WTC11 (cell line): Measurements from ENCODE around the gene SORCS2. TPM values are rescaled to one million over a fixed set of nuclear protein-coding genes. Genes with fewer than 3 reads are reported as not detected.

ENCODE experiments used
- ATAC-seq: fragments of 200-7000 bp; cut with Tn5 transposase; 2 replicates; pipeline ENCODE4 v1.10.0; 2021; ENCODE audit warnings: mild to moderate bottlenecking, moderate library complexity
- CTCF ChIA-PET: fragments of 300-600 bp; sonication (Branson Sonifier 250); formaldehyde crosslinking; loops from one replicate; lab custom pipeline; 2021; ENCODE audit warnings: antibody characterized with exemption; lab: Charles Lee
- POLR2A ChIA-PET: fragments of 350-600 bp; sonication (Branson Sonifier 250); formaldehyde crosslinking; loops from one replicate; lab custom pipeline; 2021; ENCODE audit warnings: antibody characterized with exemption; lab: Charles Lee
- DNase-seq: peaks from one replicate; pipeline ENCODE4 v3.0.0; 2021; ENCODE audit warnings: low spot score
- H3K27ac Mint-ChIP-seq: 2 replicates; pipeline ENCODE4 v1.8.0; 2021; ENCODE audit warnings: mixed read lengths
- H3K27me3 Mint-ChIP-seq: 2 replicates; pipeline ENCODE4 v1.8.0; 2021; ENCODE audit warnings: low read depth, mild to moderate bottlenecking, moderate library complexity, mixed read lengths
- H3K36me3 Mint-ChIP-seq: 2 replicates; pipeline ENCODE4 v1.8.0; 2021; ENCODE audit warnings: mixed read lengths
- H3K4me1 Mint-ChIP-seq: 2 replicates; pipeline ENCODE4 v1.8.0; 2022; ENCODE audit warnings: mixed read lengths
- H3K4me3 Mint-ChIP-seq: 2 replicates; pipeline ENCODE4 v1.8.0; 2021; ENCODE audit warnings: mild to moderate bottlenecking, moderate library complexity, mixed read lengths
- H3K9me3 Mint-ChIP-seq: 2 replicates; pipeline ENCODE4 v1.8.0; 2021; ENCODE audit warnings: mixed read lengths
- CREB1 ChIP-seq: sonication (generic); formaldehyde crosslinking; IDR thresholded peaks from 2 replicates; pipeline ENCODE4 v1.8.0; 2023; ENCODE audit warnings: mild to moderate bottlenecking, missing genetic modification reagents
- FOXJ3 ChIP-seq: sonication (generic); formaldehyde crosslinking; IDR thresholded peaks from 2 replicates; pipeline ENCODE4 v1.9.0; 2021; ENCODE audit warnings: missing genetic modification reagents, mild to moderate bottlenecking, borderline replicate concordance
- FOXK1 ChIP-seq: sonication (generic); formaldehyde crosslinking; IDR thresholded peaks from 2 replicates; pipeline ENCODE4 v1.8.0; 2022; ENCODE audit warnings: mild to moderate bottlenecking, moderate library complexity, missing genetic modification reagents
- GABPB1 ChIP-seq: sonication (generic); formaldehyde crosslinking; IDR thresholded peaks from 2 replicates; pipeline ENCODE4 v1.8.1; 2023; ENCODE audit warnings: mild to moderate bottlenecking, missing genetic modification reagents
- GRHL2 ChIP-seq: fragments of 250-450 bp; sonication (Bioruptor Pico); IDR thresholded peaks from 2 replicates; pipeline ENCODE4 v1.8.0; 2022; ENCODE audit warnings: mild to moderate bottlenecking, moderate library complexity; ENCODE audit not compliant: insufficient replicate concordance, severe bottlenecking
- IRF1 ChIP-seq: sonication (generic); formaldehyde crosslinking; IDR thresholded peaks from 2 replicates; pipeline ENCODE4 v1.8.0; 2023; ENCODE audit warnings: missing genetic modification reagents
- MAX ChIP-seq: sonication (generic); formaldehyde crosslinking; IDR thresholded peaks from 2 replicates; pipeline ENCODE4 v1.8.0; 2022; ENCODE audit warnings: mild to moderate bottlenecking, missing genetic modification reagents
- MYBL2 ChIP-seq: sonication (generic); formaldehyde crosslinking; IDR thresholded peaks from 2 replicates; pipeline ENCODE4 v1.8.1; 2023; ENCODE audit warnings: mild to moderate bottlenecking, moderate library complexity, missing genetic modification reagents
- NFE2L1 ChIP-seq: sonication (generic); formaldehyde crosslinking; IDR thresholded peaks from 2 replicates; pipeline ENCODE4 v1.8.1; 2023; ENCODE audit warnings: missing genetic modification reagents
- PRDM15 ChIP-seq: sonication (generic); formaldehyde crosslinking; IDR thresholded peaks from 2 replicates; pipeline ENCODE4 v1.8.0; 2022; ENCODE audit warnings: missing genetic modification reagents
- RORB ChIP-seq: fragments of 250-450 bp; sonication (Bioruptor Pico); IDR thresholded peaks from 2 replicates; pipeline ENCODE4 v1.9.0; 2021; ENCODE audit warnings: mild to moderate bottlenecking
- ZNF423 ChIP-seq: fragments of 250-450 bp; sonication (Bioruptor Pico); IDR thresholded peaks from 2 replicates; pipeline ENCODE4 v2.1.2; 2022; ENCODE audit warnings: mild to moderate bottlenecking, moderate library complexity
- total RNA-seq: library from RNA; stranded (reverse); gene quantifications from 3 replicates; pipeline ENCODE4 v1.2.3, GENCODE V29; 2021
- TF ChIP-seq, protein P1 (sequence below): sonication (generic); formaldehyde crosslinking; IDR thresholded peaks from 2 replicates; pipeline ENCODE4 v1.8.0; 2022; ENCODE audit warnings: mild to moderate bottlenecking, missing genetic modification reagents
- TF ChIP-seq, protein P2 (sequence below): sonication (generic); formaldehyde crosslinking; IDR thresholded peaks from 2 replicates; pipeline ENCODE4 v1.8.0; 2023; ENCODE audit warnings: mild to moderate bottlenecking, missing genetic modification reagents
- TF ChIP-seq, protein P3 (sequence below): sonication (generic); formaldehyde crosslinking; IDR thresholded peaks from 2 replicates; pipeline ENCODE4 v1.8.1; 2022; ENCODE audit warnings: low read depth, missing genetic modification reagents, borderline replicate concordance
- TF ChIP-seq, protein P4 (sequence below): sonication (generic); formaldehyde crosslinking; IDR thresholded peaks from 2 replicates; pipeline ENCODE4 v1.8.0; 2023; ENCODE audit warnings: missing genetic modification reagents, mild to moderate bottlenecking, borderline replicate concordance

Gene SORCS2
- total RNA-seq, 1 experiment from 2014 or later, result 6.6 TPM

DNA sequence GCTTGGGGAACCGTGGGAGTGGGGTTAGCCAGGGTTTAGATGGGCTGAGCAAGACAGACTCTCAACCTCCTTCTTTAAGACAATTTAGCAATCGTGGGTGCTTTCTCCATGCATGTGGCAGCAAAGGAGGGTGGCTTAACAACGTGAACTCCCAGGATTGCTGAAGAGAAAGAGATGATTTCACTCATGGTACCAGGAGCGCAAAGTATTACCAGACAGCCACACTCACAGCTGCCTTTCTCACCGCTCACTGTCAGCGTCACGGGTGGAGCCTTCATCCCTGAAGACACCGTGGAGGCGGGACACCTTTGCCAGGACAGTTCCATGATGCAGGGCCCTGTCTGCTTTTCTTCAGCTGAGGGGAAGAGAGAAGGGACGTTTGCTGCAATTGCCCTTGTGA, 454.8 kb downstream of the SORCS2 start:
- ATAC-seq, result no peak
- H3K4me1 Mint-ChIP-seq, result peaks cover 13% of the 10 kb centered on the region
- no peak overlapping the region for H3K27ac Mint-ChIP-seq
- peaks cover 13% of the 10 kb centered on the region for H3K9me3 Mint-ChIP-seq
- ChIA-PET POLR2A (no interaction called here), CTCF (interaction anchor here (1.4 kb wide), 1 partner anchor 123 kb away, joined by 3 read pairs; no protein-coding TSS in a partner anchor)
- H3K27me3 Mint-ChIP-seq, result peaks cover 4% of the 10 kb centered on the region; the same call in 1 of the 2 replicates
- DNase-seq, result no peak
- no peak overlapping the region for H3K4me3 Mint-ChIP-seq
- H3K36me3 Mint-ChIP-seq, result peaks cover 3% of the 10 kb centered on the region
- no peak for TF ChIP-seq FOXK1
- TF ChIP-seq MYBL2 (CRISPR knock-in tag), result no peak
- no peak for TF ChIP-seq NFE2L1
- TF ChIP-seq, protein P1, sequence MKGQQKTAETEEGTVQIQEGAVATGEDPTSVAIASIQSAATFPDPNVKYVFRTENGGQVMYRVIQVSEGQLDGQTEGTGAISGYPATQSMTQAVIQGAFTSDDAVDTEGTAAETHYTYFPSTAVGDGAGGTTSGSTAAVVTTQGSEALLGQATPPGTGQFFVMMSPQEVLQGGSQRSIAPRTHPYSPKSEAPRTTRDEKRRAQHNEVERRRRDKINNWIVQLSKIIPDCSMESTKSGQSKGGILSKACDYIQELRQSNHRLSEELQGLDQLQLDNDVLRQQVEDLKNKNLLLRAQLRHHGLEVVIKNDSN, result no peak
- TF ChIP-seq GABPB1 (CRISPR knock-in tag), result no peak
- TF ChIP-seq, protein P2, sequence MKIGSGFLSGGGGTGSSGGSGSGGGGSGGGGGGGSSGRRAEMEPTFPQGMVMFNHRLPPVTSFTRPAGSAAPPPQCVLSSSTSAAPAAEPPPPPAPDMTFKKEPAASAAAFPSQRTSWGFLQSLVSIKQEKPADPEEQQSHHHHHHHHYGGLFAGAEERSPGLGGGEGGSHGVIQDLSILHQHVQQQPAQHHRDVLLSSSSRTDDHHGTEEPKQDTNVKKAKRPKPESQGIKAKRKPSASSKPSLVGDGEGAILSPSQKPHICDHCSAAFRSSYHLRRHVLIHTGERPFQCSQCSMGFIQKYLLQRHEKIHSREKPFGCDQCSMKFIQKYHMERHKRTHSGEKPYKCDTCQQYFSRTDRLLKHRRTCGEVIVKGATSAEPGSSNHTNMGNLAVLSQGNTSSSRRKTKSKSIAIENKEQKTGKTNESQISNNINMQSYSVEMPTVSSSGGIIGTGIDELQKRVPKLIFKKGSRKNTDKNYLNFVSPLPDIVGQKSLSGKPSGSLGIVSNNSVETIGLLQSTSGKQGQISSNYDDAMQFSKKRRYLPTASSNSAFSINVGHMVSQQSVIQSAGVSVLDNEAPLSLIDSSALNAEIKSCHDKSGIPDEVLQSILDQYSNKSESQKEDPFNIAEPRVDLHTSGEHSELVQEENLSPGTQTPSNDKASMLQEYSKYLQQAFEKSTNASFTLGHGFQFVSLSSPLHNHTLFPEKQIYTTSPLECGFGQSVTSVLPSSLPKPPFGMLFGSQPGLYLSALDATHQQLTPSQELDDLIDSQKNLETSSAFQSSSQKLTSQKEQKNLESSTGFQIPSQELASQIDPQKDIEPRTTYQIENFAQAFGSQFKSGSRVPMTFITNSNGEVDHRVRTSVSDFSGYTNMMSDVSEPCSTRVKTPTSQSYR, result no peak
- TF ChIP-seq MAX (CRISPR knock-in tag), result no peak
- TF ChIP-seq, all 79 proteins: peak for 0

- CTCF ChIA-PET, result interaction anchor here (0.6 to 1.4 kb wide), 2 partner anchors 26 to 124 kb away, joined by 3 to 5 read pairs; no protein-coding TSS in a partner anchor
- peaks cover 4% of the 10 kb centered on the region; the same call in 1 of the 2 replicates for H3K27me3 Mint-ChIP-seq
- POLR2A ChIA-PET, result no interaction called here
- H3K9me3 Mint-ChIP-seq, result peaks cover 13% of the 10 kb centered on the region
- H3K27ac Mint-ChIP-seq, result no peak overlapping the region
- no peak for ATAC-seq
- H3K36me3 Mint-ChIP-seq, result peaks cover 3% of the 10 kb centered on the region
- TF ChIP-seq, protein P3, sequence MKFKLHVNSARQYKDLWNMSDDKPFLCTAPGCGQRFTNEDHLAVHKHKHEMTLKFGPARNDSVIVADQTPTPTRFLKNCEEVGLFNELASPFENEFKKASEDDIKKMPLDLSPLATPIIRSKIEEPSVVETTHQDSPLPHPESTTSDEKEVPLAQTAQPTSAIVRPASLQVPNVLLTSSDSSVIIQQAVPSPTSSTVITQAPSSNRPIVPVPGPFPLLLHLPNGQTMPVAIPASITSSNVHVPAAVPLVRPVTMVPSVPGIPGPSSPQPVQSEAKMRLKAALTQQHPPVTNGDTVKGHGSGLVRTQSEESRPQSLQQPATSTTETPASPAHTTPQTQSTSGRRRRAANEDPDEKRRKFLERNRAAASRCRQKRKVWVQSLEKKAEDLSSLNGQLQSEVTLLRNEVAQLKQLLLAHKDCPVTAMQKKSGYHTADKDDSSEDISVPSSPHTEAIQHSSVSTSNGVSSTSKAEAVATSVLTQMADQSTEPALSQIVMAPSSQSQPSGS, result no peak
- TF ChIP-seq ZNF423 (CRISPR knock-in tag), result no peak
- no peak for TF ChIP-seq IRF1 (CRISPR knock-in tag)
- TF ChIP-seq CREB1 (CRISPR knock-in tag), result no peak
- TF ChIP-seq PRDM15 (CRISPR knock-in tag), result no peak
- no peak for TF ChIP-seq RORB (CRISPR knock-in tag)
- no peak for TF ChIP-seq FOXJ3 (CRISPR knock-in tag)
- no peak for TF ChIP-seq GRHL2
- TF ChIP-seq, protein P4, sequence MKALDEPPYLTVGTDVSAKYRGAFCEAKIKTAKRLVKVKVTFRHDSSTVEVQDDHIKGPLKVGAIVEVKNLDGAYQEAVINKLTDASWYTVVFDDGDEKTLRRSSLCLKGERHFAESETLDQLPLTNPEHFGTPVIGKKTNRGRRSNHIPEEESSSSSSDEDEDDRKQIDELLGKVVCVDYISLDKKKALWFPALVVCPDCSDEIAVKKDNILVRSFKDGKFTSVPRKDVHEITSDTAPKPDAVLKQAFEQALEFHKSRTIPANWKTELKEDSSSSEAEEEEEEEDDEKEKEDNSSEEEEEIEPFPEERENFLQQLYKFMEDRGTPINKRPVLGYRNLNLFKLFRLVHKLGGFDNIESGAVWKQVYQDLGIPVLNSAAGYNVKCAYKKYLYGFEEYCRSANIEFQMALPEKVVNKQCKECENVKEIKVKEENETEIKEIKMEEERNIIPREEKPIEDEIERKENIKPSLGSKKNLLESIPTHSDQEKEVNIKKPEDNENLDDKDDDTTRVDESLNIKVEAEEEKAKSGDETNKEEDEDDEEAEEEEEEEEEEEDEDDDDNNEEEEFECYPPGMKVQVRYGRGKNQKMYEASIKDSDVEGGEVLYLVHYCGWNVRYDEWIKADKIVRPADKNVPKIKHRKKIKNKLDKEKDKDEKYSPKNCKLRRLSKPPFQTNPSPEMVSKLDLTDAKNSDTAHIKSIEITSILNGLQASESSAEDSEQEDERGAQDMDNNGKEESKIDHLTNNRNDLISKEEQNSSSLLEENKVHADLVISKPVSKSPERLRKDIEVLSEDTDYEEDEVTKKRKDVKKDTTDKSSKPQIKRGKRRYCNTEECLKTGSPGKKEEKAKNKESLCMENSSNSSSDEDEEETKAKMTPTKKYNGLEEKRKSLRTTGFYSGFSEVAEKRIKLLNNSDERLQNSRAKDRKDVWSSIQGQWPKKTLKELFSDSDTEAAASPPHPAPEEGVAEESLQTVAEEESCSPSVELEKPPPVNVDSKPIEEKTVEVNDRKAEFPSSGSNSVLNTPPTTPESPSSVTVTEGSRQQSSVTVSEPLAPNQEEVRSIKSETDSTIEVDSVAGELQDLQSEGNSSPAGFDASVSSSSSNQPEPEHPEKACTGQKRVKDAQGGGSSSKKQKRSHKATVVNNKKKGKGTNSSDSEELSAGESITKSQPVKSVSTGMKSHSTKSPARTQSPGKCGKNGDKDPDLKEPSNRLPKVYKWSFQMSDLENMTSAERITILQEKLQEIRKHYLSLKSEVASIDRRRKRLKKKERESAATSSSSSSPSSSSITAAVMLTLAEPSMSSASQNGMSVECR (CRISPR knock-in tag), result no peak
- H3K4me1 Mint-ChIP-seq, result peaks cover 13% of the 10 kb centered on the region
- DNase-seq, result no peak
- no peak overlapping the region for H3K4me3 Mint-ChIP-seq
Measured at GRCh38 chr4:7647600-7648543, 455.5 kb downstream of the SORCS2 start.
